Endothelial cell of umbilical vein (primary cell): Measurements from ENCODE around the gene H1-8.

Experiments used
- EZH2 ChIP-seq: IDR thresholded peaks from 2 replicates; pipeline ENCODE4 v1.6.1; 2012; ENCODE audit warnings: borderline replicate concordance, low read depth, mild to moderate bottlenecking, moderate library complexity, low read length, inconsistent platforms; ENCODE audit not compliant: severe bottlenecking
- FOS ChIP-seq: IDR thresholded peaks from 2 replicates; pipeline ENCODE4 v1.6.1; 2011; ENCODE audit warnings: mild to moderate bottlenecking, low read length, moderate library complexity, borderline replicate concordance; ENCODE audit not compliant: insufficient read depth
- GATA2 ChIP-seq: IDR thresholded peaks from 2 replicates; pipeline ENCODE4 v1.7.0; 2011; ENCODE audit warnings: low read depth, mild to moderate bottlenecking, moderate library complexity, mixed read lengths, low read length; ENCODE audit not compliant: insufficient read length, insufficient read depth
- JUN ChIP-seq: IDR thresholded peaks from 2 replicates; pipeline ENCODE4 v1.6.1; 2011; ENCODE audit warnings: borderline replicate concordance, low read depth; ENCODE audit not compliant: insufficient read length, insufficient read depth
- MYC ChIP-seq: IDR thresholded peaks from one replicate; pipeline ENCODE4 v1.6.1; 2011; ENCODE audit warnings: mild to moderate bottlenecking, low read depth, low read length
- POLR2A ChIP-seq: IDR thresholded peaks from 2 replicates; pipeline ENCODE4 v1.6.1; 2012; ENCODE audit warnings: low read depth, mild to moderate bottlenecking, control low read depth, low read length
- POLR2AphosphoS5 ChIP-seq: IDR thresholded peaks from 2 replicates; pipeline ENCODE4 v1.6.1; 2012; ENCODE audit warnings: low read depth, mild to moderate bottlenecking, control low read depth, low read length, moderate library complexity; ENCODE audit not compliant: insufficient read depth
- TF ChIP-seq, protein P1 (sequence below), 2 donors: IDR thresholded peaks; 1 replicate in 1 of 2; 2 replicates in 1 of 2; pipeline ENCODE4 v1.5.1; 2011; ENCODE audit warnings: low read length in 2 of 2, mild to moderate bottlenecking in 2 of 2, moderate library complexity in 2 of 2, control low read depth in 1 of 2, inconsistent platforms in 1 of 2, low read depth in 1 of 2; ENCODE audit not compliant: insufficient read depth in 1 of 2; ENCODE audit errors: extremely low read depth in 1 of 2
- TF ChIP-seq, protein P2 (sequence below): IDR thresholded peaks from 2 replicates; pipeline ENCODE4 v1.6.1; 2011; ENCODE audit not compliant: insufficient read depth, insufficient read length

DNA sequence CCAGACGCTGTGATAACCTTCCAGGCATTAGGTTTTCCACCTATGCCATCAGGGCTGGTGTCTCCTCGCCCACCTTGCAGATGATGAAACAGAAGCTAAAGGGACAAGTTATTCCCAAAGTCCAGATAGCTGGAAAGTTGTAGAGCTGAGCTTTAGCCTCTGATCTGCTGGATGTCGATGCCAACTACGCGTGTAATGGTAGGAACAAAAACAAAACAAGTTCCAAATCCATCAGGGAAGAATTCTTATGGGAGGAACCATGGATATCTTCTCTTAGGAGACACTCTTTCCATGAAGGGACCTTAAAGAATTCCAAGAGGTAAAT, 42.7 kb upstream of the H1-8 start:
- TF ChIP-seq POLR2A (no peak), POLR2AphosphoS5 (no peak), MYC (no peak), FOS (no peak), EZH2 (no peak), GATA2 (no peak), JUN (no peak)
- TF ChIP-seq, protein P1, sequence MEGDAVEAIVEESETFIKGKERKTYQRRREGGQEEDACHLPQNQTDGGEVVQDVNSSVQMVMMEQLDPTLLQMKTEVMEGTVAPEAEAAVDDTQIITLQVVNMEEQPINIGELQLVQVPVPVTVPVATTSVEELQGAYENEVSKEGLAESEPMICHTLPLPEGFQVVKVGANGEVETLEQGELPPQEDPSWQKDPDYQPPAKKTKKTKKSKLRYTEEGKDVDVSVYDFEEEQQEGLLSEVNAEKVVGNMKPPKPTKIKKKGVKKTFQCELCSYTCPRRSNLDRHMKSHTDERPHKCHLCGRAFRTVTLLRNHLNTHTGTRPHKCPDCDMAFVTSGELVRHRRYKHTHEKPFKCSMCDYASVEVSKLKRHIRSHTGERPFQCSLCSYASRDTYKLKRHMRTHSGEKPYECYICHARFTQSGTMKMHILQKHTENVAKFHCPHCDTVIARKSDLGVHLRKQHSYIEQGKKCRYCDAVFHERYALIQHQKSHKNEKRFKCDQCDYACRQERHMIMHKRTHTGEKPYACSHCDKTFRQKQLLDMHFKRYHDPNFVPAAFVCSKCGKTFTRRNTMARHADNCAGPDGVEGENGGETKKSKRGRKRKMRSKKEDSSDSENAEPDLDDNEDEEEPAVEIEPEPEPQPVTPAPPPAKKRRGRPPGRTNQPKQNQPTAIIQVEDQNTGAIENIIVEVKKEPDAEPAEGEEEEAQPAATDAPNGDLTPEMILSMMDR (IDR thresholded peaks at IDR 0.05; ENCODE audit: extremely low read depth in 1 of 2, insufficient read depth in 1 of 2, low read depth in 1 of 2, low read length in 2 of 2), result no peak
- TF ChIP-seq, protein P2, sequence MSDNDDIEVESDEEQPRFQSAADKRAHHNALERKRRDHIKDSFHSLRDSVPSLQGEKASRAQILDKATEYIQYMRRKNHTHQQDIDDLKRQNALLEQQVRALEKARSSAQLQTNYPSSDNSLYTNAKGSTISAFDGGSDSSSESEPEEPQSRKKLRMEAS, result no peak
